NCI-H345 treated with DMSO at 0.1 percent for 48 hours (cell line): Measurements from ENCODE around the gene TIMM10B.
"Not testable (repeated sequence)": the region's sequence is repeated elsewhere in the genome, so short reads cannot be mapped to it uniquely, and the experiment has no call there.

ENCODE experiments used
- DNase-seq: peaks from one replicate; lab custom pipeline; 2025; ENCODE audit not compliant: unreplicated experiment; lab: John Stamatoyannopoulos, UW

Gene TIMM10B

GRCh38 chr11:6504166-6504565 is 22.9 kb downstream of the TIMM10B start:
- no peak for DNase-seq

- DNase-seq: peak; percentile 28
These were observed 24.4 kb downstream of the TIMM10B start for GRCh38 chr11:6505577-6506240.

GRCh38 chr11:6516865-6517264 is 35.6 kb downstream of the TIMM10B start:
- DNase-seq: no peak

- no peak for DNase-seq
These were observed 39.0 kb downstream of the TIMM10B start for GRCh38 chr11:6520265-6520664.

GRCh38 chr11:6521946-6522345 is 40.6 kb downstream of the TIMM10B start:
- DNase-seq: not testable (repeated sequence)

GRCh38 chr11:6523253-6523652 is 42.0 kb downstream of the TIMM10B start:
- no peak for DNase-seq

- no peak for DNase-seq
These were observed 45.3 kb downstream of the TIMM10B start for GRCh38 chr11:6526411-6527135.

GRCh38 chr11:6529266-6529665 is 48.0 kb downstream of the TIMM10B start:
- DNase-seq: no peak

- no peak for DNase-seq
These were observed 49.5 kb downstream of the TIMM10B start for GRCh38 chr11:6530848-6531247.

GRCh38 chr11:6531267-6531752 is 50.0 kb downstream of the TIMM10B start:
- peak; percentile 13 for DNase-seq
